ENCODE measurements around the gene HNF1A.

DNA sequence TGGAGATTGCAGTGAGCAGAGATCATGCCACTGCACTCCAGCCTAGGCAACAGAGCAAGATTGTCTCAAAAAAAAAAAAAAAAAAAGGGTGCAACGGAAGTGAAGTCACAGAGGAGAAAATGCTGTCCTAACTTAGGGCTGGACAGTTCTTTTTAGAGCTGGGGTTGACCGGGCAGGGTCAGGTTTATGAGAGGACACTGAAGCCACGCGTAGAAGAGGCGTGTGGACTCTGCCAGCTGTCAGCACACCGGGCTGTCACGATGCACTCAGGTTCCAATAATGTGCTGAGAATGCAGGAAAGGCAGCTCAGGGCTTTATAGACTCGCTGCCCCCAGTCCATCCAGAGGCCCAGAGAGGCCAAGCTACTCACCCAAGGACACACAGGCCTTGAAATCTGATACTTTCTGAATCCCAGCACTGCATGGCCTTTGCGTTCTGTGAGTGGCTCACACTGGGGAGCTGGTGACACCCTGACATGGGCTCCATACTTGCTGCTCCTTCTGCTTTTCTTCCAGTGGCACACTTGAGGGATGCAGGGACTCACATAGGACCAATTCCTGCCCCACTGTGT is 45.3 kb upstream of the HNF1A start:
- TF ChIP-seq, protein P1, sequence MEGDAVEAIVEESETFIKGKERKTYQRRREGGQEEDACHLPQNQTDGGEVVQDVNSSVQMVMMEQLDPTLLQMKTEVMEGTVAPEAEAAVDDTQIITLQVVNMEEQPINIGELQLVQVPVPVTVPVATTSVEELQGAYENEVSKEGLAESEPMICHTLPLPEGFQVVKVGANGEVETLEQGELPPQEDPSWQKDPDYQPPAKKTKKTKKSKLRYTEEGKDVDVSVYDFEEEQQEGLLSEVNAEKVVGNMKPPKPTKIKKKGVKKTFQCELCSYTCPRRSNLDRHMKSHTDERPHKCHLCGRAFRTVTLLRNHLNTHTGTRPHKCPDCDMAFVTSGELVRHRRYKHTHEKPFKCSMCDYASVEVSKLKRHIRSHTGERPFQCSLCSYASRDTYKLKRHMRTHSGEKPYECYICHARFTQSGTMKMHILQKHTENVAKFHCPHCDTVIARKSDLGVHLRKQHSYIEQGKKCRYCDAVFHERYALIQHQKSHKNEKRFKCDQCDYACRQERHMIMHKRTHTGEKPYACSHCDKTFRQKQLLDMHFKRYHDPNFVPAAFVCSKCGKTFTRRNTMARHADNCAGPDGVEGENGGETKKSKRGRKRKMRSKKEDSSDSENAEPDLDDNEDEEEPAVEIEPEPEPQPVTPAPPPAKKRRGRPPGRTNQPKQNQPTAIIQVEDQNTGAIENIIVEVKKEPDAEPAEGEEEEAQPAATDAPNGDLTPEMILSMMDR (conservative IDR thresholded peaks at IDR 0.05) = no peak
- TF ChIP-seq ZFX (IDR thresholded peaks at IDR 0.05) = no peak
